GM12892 (cell line): ENCODE results near the gene BCAS4.

ENCODE experiments used
- POLR2A ChIP-seq: IDR thresholded peaks from 2 replicates; pipeline ENCODE4 v1.6.1; 2011; ENCODE audit warnings: low read depth, low read length, control low read depth
- POLR2AphosphoS5 ChIP-seq: IDR thresholded peaks from 2 replicates; pipeline ENCODE4 v1.6.1; 2011; ENCODE audit warnings: low read depth, low read length, control low read depth
- TAF1 ChIP-seq: IDR thresholded peaks from 2 replicates; pipeline ENCODE4 v1.6.1; 2011; ENCODE audit warnings: low read depth, mild to moderate bottlenecking, control low read depth, low read length, borderline replicate concordance

DNA sequence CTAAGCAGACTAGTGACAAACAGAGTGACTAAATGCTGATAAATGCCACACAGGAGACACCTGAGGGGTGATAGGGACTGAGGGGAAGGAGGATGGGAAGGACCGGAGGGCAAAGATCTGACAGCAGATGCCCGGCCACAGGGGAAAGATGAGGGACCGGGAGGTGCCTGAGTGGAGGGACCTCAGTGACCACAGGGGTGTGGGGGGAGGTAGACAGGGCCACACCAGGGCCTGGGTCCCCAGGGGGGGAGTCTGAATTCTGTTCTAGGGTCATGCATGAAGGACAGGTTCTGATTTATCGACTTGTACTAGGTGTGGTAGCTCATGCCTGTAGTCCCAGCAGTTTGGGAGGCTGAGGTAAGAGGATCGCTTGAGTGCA is 6.9 kb downstream of the BCAS4 start:
- TF ChIP-seq POLR2AphosphoS5 (no peak), TAF1 (no peak), POLR2A (no peak)
